Inflammatory macrophage treated with lipopolysaccharide for 1 hour (primary cell): ENCODE measurements around the gene PRKCE.
A peak's percentile ranks its signal among the peaks of the same experiment; 100 is the strongest.

Experiments
- DNase-seq, 2 donors: peaks; one replicate each; pipeline ENCODE4 v3.0.0-alpha.2; 2020 to 2022

Gene PRKCE

GRCh38 chr2:46135228-46135855 is 483.9 kb downstream of the PRKCE start:
- no peak for DNase-seq

GRCh38 chr2:46135958-46136357 is 484.5 kb downstream of the PRKCE start:
- DNase-seq = no peak

GRCh38 chr2:46136481-46136880 is 485.0 kb downstream of the PRKCE start:
- no peak for DNase-seq

GRCh38 chr2:46136953-46137352 is 485.5 kb downstream of the PRKCE start:
- no peak for DNase-seq

- peak; percentile 44 to 64 for DNase-seq
Measured at GRCh38 chr2:46142546-46143428, 491.3 kb downstream of the PRKCE start.

GRCh38 chr2:46143429-46144132 is 492.1 kb downstream of the PRKCE start:
- no peak for DNase-seq

- no peak for DNase-seq
Measured at GRCh38 chr2:46144133-46144800, 492.8 kb downstream of the PRKCE start.

- DNase-seq = no peak
Measured at GRCh38 chr2:46145017-46145416, 493.5 kb downstream of the PRKCE start.

- no peak for DNase-seq
Measured at GRCh38 chr2:46145840-46146239, 494.4 kb downstream of the PRKCE start.

- peak in 1 of 2 donors; percentile 9 for DNase-seq
Measured at GRCh38 chr2:46146866-46147502, 495.5 kb downstream of the PRKCE start.

GRCh38 chr2:46147626-46148368 is 496.3 kb downstream of the PRKCE start:
- no peak for DNase-seq

GRCh38 chr2:46148369-46148736 is 496.9 kb downstream of the PRKCE start:
- DNase-seq = no peak

- no peak for DNase-seq
Measured at GRCh38 chr2:46150445-46150955, 499.0 kb downstream of the PRKCE start.

- no peak for DNase-seq
Measured at GRCh38 chr2:46151577-46151976, 500.1 kb downstream of the PRKCE start.

GRCh38 chr2:46153996-46154753 is 502.7 kb downstream of the PRKCE start:
- DNase-seq = no peak

GRCh38 chr2:46157072-46157965 is 505.8 kb downstream of the PRKCE start:
- no peak for DNase-seq

- DNase-seq = no peak
Measured at GRCh38 chr2:46157966-46158310, 506.5 kb downstream of the PRKCE start.

GRCh38 chr2:46158661-46159060 is 507.2 kb downstream of the PRKCE start:
- no peak for DNase-seq

- no peak for DNase-seq
Measured at GRCh38 chr2:46160326-46160725, 508.9 kb downstream of the PRKCE start.

- no peak for DNase-seq
Measured at GRCh38 chr2:46161315-46161714, 509.8 kb downstream of the PRKCE start.
